GM19463 (cell line): ENCODE results near the gene RGS7BP.

Experiments
- ATAC-seq: cut with Tn5 transposase; IDR thresholded peaks from one replicate; pipeline ENCODE4 v1.9.1; 2021; ENCODE audit warnings: mild to moderate bottlenecking, moderate library complexity; ENCODE audit not compliant: unreplicated experiment

Gene RGS7BP

DNA sequence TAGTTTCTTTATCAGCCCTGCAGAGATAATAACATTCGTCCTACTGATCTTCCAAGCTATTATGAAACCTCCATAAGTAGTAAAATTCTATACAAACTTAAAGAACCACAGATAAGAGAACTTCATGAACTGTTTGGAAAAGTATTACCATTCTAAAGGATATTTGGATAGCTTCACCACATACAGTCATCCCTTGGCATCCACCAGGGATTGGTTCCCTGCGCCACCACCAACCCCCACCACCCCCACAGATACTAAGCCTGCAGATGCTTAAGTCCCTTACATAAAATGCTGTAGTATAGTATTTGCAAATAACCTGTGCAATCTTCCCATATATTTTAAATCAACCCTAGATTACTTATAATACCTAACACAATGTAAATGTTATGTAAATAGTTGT lies 123.1 kb downstream of the RGS7BP start:
- ATAC-seq = no peak

DNA sequence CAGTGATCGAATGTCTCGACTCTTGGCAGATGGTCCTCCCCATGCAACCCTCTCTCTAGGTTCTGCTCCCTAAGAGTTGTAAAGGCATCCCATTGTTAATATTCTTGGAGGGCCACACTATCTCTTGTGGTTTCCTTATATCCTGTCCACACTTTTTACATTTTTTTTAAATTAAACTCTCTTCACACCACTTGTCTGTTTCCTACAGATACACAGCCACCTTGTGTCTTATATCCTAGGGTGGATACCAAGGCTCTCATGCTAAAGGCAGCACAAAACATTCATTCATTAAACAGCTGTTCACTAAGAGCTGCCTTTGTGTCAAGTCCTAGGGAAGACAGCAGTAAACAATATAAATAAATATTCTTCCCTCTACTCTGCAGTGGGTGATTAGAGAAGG lies 124.0 kb downstream of the RGS7BP start:
- no peak for ATAC-seq

DNA sequence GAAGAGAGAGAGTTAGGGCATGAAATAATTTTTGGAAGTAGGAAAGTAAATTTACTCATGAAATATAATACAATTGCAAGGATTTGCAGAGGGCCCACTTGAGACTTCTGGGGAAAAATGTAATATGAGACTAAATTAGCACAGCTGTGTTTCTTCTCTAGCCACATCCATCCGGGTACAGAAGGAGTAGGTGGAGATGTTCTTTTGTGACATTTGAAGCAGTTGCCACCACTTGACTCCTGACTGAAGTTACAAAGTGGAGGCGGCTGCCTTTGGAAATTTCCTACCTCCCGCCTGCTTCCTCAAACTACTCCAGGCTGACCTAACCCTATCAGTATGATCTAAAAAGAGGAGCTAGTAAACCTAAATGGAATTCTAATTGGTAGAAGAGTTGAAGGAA lies 126.4 kb downstream of the RGS7BP start:
- ATAC-seq = no peak

DNA sequence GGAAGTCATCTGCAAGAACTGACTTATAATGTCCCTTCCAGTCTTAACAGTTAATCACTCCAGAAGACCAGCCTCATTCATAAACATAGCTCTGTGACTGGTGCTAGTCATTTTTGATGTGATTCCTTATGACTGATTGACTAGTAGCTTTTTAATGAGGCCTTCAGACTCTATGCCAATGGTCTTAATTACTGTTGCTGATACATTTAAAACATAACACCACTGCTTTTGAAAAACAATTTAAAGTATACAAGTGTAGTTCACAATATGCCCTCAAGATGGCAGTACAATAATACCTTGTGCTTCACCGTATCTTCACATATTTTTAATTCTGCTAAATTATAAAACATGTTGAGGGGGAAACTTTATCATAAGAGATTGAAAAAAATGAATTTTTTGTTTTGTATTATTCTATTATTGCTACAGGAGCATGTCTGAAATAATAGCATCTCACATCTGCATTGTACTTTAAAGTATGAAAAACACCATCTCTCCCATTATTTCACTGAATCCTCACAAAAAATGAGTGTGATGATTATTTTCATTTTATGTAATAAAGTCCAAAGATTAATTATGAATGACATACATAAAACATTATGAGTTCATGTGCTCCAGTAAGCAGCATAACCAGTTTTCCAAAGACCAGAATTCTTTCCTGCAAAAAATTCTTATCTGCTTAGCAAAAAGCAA lies 129.3 kb downstream of the RGS7BP start:
- ATAC-seq = no peak

DNA sequence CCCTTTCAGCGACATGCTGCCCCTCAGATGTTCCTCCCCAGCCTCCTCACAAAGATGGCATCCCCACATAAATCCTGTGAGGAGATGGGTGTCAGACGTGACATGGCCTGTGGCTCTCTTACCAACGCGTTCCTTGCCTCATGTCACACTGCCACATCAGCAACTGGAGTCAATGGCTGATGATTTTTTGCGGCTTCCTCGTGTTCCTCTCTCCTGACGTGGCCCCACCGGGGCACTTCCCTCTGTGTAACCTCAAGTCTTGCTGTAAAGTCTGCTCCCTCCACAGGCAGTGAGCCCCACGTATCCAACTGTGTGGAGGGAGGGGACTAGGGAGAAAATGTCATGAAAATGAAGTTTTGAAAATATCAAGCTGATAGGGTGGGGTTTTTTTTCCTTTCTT lies 131.3 kb downstream of the RGS7BP start:
- no peak for ATAC-seq

DNA sequence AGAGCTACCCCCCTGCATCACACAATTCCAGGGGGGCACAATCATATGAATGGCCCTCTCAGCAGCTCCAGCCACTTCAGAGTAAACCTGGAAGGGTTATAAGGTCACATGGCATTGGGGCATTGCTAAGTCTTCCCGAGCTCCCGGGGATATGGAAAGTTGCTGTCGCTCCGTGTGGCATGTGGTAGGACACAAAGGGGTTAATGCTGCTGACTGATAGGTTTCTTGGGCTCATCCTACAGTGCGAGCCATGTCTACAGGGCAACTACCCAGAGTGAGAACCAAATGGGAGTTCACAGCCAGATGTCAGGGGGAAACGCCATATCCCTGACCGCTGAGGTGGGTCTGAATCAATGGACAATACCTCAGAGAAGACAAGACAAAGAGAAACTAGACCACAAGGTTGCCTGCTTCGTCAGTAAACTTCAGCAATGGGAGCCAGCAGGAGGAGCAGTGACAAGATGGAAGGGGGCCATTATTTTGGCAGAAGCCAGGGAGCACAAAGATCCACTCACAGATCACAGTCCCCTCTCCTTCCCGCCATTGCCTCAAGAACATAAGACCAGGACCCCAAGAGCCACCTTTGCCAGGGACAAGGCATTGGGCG lies 132.1 kb downstream of the RGS7BP start:
- ATAC-seq = no peak

DNA sequence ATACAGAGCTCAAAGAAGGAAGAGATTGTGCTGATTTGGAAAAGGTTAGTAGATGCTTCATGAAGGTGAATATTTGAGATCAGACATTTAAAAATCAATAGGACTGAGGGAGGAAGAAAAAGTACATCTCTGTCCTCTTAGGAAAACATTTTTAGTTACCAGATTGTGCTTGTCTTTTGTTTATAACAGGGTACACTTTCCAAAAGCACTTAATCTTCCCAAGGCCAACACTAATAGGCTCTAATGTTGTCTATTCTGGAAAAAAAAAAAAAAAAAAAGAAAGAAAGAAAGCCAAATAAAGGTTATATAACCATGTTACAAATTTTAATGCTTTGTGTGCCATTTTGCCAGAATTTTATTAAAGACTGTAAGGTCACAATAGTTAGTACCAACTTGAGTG lies 139.0 kb downstream of the RGS7BP start:
- no peak for ATAC-seq

DNA sequence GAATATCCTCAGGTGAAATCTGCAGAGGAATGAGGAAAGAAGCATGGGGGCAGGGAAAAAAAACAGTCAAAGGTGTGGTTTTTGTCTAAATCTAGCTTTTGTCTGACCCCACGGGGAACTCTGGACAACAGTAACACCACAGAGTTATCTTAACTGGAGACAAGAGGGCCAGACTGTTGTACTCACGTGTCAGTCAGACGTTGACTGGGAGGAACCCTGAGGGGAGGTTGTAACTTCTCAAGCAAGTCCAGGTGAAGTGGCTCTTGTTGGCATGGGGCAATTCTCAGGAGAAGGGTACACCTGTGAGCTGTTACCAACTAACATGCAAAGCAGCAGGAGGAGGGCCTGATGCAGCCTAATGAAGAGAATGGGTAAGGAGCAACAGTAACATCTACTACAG lies 140.4 kb downstream of the RGS7BP start:
- no peak for ATAC-seq

DNA sequence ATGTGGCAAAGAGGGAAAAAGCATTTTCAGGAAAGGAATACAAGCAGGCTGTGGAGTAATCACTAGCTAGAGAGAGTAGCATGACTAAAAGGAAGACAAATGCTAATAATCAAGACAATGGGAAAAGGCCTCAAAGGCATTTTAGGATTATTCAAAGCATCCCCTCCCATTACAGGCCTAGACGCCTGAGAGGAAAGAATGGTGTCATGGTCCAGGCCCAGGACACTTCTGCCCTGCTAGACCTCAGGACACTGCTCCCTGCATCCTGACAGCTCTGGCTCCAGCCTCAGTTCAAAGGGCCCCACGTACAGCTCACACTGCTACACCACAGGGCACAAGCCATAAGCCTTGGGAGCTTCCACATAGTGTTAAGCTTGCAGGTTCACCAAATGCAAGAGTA lies 143.7 kb downstream of the RGS7BP start:
- ATAC-seq = no peak

DNA sequence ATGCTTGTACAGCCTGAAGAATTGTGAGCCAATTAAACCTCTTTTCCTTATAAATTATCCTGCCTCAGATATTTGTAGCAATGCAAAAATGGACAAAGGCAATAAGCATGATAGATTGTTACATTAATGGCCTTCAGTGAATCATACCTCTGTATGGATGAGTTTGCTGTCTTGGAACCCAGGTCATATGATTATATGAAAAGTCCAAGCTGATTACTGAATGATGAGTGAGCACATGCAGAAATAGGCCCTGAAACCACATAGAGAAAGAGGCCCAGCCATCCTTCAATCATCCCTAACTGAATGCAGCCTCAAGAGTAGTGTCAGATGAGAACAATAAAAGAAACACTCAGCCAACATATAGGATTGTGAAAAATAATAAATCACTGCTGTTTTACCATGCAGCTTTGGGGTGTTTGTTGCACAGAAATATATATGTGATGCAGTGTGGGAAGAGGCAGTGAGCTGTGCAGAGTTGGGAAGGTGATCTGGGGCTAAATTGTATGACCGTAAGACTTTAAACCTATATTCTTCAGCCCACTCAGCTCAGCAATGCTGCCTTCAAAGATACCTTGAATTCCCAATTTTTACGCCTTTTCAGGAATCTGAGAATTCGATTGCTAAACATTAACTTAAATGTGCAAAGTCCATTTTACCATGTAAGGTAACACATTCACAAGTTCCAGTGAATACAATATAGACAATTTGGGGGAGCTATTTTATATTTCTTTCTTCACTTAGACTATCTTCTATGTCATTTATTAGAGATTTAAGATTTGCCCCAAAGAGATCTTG lies 148.1 kb downstream of the RGS7BP start:
- ATAC-seq = no peak

DNA sequence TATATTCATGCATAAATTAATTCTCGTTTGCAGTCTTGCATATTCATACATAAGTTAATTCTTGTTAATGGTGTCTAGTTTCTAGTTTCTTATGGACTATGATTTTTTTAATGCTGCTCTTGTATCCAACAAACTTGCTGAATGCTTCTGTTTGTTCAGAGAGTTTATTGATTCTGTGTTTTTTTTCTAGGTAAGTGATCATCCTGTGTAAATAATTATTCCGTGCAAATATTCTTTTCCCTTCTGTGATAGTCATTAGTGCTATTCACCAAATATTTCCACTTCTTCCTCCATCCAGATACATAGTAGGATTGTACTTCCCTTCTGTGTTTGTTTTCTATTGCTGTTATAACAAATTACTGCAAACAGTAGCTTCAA lies 148.7 kb downstream of the RGS7BP start:
- ATAC-seq = no peak

DNA sequence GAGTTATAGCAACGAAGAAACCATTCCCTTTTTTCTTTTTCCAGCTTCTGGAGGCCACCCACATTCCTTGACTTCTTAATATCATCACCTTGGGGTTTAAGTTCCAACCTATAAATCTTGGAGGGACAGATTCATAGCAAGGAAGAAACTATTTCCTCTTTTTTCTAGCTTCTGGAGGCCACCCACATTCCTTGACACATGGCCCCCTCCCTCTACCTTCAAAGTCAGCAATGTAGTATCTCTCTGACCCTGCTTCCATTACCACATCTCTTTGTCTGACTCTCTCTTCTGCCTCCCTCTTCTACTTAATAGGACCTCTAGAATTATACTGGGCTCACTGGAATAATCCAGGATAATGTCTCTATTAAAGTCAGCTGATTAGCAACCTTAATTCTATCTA lies 149.8 kb downstream of the RGS7BP start:
- ATAC-seq = no peak

DNA sequence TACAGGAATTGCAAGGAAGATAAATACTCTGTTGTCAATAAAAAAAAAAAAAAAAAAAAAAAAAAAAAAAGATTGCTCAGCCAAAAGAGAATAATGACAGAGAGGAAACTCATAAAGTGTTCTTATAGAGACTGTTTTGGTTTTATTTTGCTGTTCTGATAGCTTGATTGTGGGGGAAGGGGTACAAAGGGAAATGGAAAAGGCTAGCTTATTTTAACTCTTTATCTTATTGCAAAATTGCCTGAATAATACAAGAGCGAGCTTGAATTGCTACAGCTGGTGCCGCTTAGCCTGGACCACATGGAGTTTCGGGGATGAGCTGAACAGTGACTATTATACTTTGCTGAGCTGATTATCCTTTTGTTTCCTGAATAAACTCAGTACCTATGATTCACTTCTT lies 153.5 kb downstream of the RGS7BP start:
- no peak for ATAC-seq
